Endothelial cell (in vitro differentiated cells): ENCODE data around the gene PTK7. TPM values are rescaled to one million over a fixed set of nuclear protein-coding genes. Genes with fewer than 3 reads are reported as not detected.

Source experiments
- DNase-seq: peaks from one replicate; pipeline ENCODE4 v3.0.0; 2021; ENCODE audit warnings: low spot score
- H3K27ac Mint-ChIP-seq: one replicate; pipeline ENCODE4 v1.8.0; 2021; ENCODE audit warnings: mixed read lengths, inconsistent platforms; ENCODE audit not compliant: unreplicated experiment
- H3K27me3 Mint-ChIP-seq: one replicate; pipeline ENCODE4 v1.8.0; 2021; ENCODE audit warnings: mild to moderate bottlenecking, moderate library complexity, mixed read lengths, inconsistent platforms; ENCODE audit not compliant: unreplicated experiment
- H3K36me3 Mint-ChIP-seq: one replicate; pipeline ENCODE4 v1.8.0; 2021; ENCODE audit warnings: mild to moderate bottlenecking, low read depth, mixed read lengths, inconsistent platforms; ENCODE audit not compliant: unreplicated experiment
- H3K4me1 Mint-ChIP-seq: one replicate; pipeline ENCODE4 v1.8.0; 2021; ENCODE audit warnings: mild to moderate bottlenecking, mixed read lengths, inconsistent platforms; ENCODE audit not compliant: unreplicated experiment
- H3K4me3 Mint-ChIP-seq: one replicate; pipeline ENCODE4 v1.8.0; 2021; ENCODE audit warnings: mild to moderate bottlenecking, mixed read lengths, inconsistent platforms; ENCODE audit not compliant: unreplicated experiment
- H3K9me3 Mint-ChIP-seq: one replicate; pipeline ENCODE4 v1.8.0; 2021; ENCODE audit warnings: mixed read lengths, inconsistent platforms; ENCODE audit not compliant: unreplicated experiment
- total RNA-seq: library from RNA; stranded (reverse); fragmentation: NEBNext Ultra II Directional; extraction: Animal tissue kit (Norgen Biotek cat#: 25700); gene quantifications from one replicate; pipeline ENCODE4 v1.2.1, GENCODE V29; 2021; ENCODE audit not compliant: unreplicated experiment
- TF ChIP-seq, protein P1 (sequence below): fragments of 200-600 bp; sonication (generic); IDR thresholded peaks from one replicate; pipeline ENCODE4 v1.5.0; 2021; ENCODE audit warnings: antibody characterized with exemption; ENCODE audit not compliant: unreplicated experiment

The PTK7 gene
- total RNA-seq, 1 donor from 2014 or later, result 208 TPM

DNA sequence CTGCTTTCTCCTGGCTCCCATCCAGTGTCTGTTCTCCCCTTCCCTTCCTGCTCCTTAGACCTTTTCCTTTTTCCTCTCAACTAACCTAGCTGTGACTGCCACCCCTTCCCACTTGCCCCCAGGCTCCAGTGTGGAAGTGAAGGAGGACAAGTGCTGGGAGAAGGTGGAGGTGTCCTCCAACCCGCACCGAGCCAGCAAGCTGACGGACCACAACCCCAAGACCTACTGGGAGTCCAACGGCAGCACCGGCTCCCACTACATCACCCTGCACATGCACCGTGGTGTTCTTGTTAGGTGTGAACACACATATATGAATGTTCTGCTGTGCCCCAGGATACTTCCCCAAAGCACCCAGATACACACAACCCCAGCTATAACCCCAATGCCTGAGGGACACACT, 124.4 kb downstream of the PTK7 start:
- H3K4me3 Mint-ChIP-seq, result peak overlapping the region; percentile 6

DNA sequence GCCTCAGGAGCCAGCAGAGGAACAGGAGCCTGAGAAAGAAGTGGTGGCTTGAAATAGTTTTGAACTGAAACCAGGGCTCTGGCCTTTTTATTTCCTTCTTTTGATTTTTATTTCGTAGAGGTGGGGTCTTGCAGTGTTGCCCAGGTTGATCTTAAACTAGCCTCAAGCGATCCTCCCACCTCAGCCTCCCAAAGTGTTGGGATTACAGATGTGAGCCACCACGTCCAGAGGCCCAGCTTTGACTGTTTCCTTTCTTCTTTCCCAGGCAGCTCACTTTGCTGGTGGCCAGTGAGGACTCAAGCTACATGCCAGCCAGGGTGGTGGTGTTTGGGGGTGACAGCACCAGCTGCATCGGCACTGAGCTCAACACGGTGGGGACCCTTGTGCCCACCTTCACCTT, 126.3 kb downstream of the PTK7 start:
- peaks cover 29% of the 10 kb centered on the region for H3K36me3 Mint-ChIP-seq
- H3K4me1 Mint-ChIP-seq, result peaks cover 13% of the 10 kb centered on the region
- DNase-seq, result no peak
- H3K27me3 Mint-ChIP-seq, result peaks cover 9% of the 10 kb centered on the region
- no peaks in the 10 kb centered on the region for H3K9me3 Mint-ChIP-seq
- no peak overlapping the region for H3K27ac Mint-ChIP-seq
- no peak overlapping the region for H3K4me3 Mint-ChIP-seq
- TF ChIP-seq, protein P1, sequence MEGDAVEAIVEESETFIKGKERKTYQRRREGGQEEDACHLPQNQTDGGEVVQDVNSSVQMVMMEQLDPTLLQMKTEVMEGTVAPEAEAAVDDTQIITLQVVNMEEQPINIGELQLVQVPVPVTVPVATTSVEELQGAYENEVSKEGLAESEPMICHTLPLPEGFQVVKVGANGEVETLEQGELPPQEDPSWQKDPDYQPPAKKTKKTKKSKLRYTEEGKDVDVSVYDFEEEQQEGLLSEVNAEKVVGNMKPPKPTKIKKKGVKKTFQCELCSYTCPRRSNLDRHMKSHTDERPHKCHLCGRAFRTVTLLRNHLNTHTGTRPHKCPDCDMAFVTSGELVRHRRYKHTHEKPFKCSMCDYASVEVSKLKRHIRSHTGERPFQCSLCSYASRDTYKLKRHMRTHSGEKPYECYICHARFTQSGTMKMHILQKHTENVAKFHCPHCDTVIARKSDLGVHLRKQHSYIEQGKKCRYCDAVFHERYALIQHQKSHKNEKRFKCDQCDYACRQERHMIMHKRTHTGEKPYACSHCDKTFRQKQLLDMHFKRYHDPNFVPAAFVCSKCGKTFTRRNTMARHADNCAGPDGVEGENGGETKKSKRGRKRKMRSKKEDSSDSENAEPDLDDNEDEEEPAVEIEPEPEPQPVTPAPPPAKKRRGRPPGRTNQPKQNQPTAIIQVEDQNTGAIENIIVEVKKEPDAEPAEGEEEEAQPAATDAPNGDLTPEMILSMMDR, result no peak

More for the DNA sequence above, 124.4 kb downstream of the PTK7 start:
- no peak overlapping the region for H3K27ac Mint-ChIP-seq
- peaks cover 13% of the 10 kb centered on the region for H3K4me1 Mint-ChIP-seq
- H3K36me3 Mint-ChIP-seq, result peaks cover 34% of the 10 kb centered on the region
- TF ChIP-seq, protein P1, result no peak
- H3K27me3 Mint-ChIP-seq, result peaks cover 7% of the 10 kb centered on the region
- H3K9me3 Mint-ChIP-seq, result no peaks in the 10 kb centered on the region
- no peak for DNase-seq

DNA sequence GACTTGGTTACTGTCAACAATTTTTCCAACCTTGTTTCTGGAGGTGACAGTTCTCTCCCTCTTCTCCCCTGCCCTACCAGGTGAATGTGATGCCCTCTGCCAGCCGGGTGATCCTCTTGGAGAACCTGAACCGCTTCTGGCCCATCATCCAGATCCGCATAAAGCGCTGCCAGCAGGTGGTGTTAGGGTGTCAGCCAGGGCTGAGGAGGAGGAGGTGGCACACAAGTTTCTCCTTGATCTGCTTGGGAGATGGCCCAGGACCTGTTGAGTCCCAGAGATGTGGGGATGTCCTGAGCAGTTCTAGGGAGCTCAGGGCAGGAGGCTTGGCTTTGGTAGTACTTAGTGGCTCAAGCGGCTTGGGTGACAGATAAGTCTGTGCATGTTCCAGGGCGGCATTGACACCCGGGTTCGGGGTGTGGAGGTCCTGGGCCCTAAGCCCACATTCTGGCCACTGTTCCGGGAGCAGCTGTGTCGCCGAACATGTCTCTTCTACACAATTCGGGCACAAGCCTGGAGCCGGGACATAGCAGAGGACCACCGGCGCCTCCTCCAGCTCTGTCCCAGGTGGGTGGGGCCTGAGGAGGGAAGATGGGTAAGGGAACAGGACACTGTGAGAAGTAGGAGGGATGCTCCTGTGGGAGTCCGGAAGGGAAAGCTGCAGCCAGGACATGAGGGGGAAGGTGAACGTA, 127.1 kb downstream of the PTK7 start:
- Mint-ChIP-seq H3K36me3 (peaks cover 29% of the 10 kb centered on the region), H3K27me3 (peaks cover 9% of the 10 kb centered on the region), H3K4me3 (no peak overlapping the region), H3K9me3 (no peaks in the 10 kb centered on the region), H3K27ac (no peak overlapping the region), H3K4me1 (peaks cover 13% of the 10 kb centered on the region)
- DNase-seq, result no peak
- TF ChIP-seq, protein P1, result no peak

DNA sequence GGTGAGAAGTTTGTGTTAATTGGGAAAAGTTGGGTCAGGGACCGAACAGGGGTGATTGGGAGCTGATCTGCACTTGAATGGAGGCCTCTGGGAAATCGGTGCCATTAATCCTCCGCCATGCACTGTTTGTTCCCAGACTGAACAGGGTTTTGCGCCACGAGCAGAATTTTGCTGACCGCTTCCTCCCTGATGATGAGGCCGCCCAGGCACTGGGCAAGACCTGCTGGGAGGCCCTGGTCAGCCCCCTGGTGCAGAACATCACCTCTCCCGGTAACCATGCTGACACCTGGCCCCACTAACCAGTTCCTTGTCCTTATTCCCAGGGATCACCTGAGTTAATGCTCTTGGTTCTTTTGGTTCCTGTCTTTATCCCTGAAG, 127.6 kb downstream of the PTK7 start:
- Mint-ChIP-seq H3K4me1 (peaks cover 13% of the 10 kb centered on the region), H3K36me3 (peaks cover 29% of the 10 kb centered on the region), H3K27ac (no peak overlapping the region), H3K27me3 (peaks cover 9% of the 10 kb centered on the region), H3K9me3 (no peaks in the 10 kb centered on the region), H3K4me3 (no peak overlapping the region)
- no peak for DNase-seq
- TF ChIP-seq, protein P1, result no peak

DNA sequence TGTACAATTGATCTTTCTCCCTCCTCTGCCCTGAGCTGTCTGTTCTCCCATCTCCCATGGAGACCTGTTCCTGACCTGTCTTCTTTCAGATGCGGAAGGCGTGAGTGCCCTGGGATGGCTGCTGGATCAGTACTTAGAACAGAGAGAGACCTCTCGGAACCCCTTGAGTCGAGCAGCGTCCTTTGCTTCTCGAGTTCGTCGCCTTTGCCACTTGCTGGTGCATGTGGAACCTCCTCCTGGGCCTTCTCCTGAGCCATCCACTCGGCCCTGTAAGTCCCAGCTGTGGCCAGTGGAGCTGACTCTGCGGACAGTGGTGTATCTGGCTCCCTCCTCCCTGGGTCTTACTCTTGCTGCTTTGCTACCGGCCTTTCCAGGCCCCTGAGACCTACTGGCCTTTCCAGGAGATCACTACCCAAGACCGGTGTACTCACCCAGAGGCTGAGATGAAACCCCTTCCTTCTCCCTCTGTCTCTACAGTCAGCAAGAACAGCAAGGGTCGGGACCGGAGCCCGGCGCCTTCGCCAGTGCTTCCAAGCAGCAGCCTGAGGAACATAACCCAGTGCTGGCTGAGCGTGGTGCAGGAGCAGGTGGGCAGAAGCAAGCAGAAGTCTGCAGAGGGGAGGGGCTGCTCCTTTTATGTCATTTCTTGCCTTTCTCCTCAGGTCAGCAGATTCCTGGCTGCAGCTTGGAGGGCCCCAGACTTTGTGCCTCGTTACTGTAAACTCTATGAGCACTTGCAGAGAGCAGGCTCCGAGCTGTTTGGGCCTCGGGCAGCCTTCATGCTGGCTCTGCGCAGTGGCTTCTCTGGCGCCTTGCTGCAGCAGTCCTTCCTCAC, 128.4 kb downstream of the PTK7 start:
- peaks cover 29% of the 10 kb centered on the region for H3K36me3 Mint-ChIP-seq
- no peak overlapping the region for H3K27ac Mint-ChIP-seq
- no peak overlapping the region for H3K4me3 Mint-ChIP-seq
- no peak for DNase-seq
- H3K4me1 Mint-ChIP-seq, result peaks cover 13% of the 10 kb centered on the region
- TF ChIP-seq, protein P1, result no peak
- peaks cover 9% of the 10 kb centered on the region for H3K27me3 Mint-ChIP-seq
- H3K9me3 Mint-ChIP-seq, result no peaks in the 10 kb centered on the region
